Choroid plexus epithelial cell (primary cell): ENCODE measurements around the gene IGFALS.

ENCODE experiments used
- DNase-seq: peaks from one replicate; pipeline ENCODE4 v3.0.0-alpha.2; 2010; ENCODE audit warnings: low read depth
- H3K4me3 ChIP-seq: 2 replicates; pipeline ENCODE4 v1.5.1; 2011; ENCODE audit warnings: low read depth, mild to moderate bottlenecking, control low read depth, low read length, moderate library complexity
- TF ChIP-seq, protein P1 (sequence below): conservative IDR thresholded peaks from 2 replicates; pipeline ENCODE4 v1.5.1; 2011; ENCODE audit warnings: low read depth, mild to moderate bottlenecking, control low read depth, inconsistent platforms, low read length, moderate library complexity

IGFALS gene

GRCh38 chr16:1762879-1763520, 30.5 kb downstream of the IGFALS start:
- TF ChIP-seq, protein P1, sequence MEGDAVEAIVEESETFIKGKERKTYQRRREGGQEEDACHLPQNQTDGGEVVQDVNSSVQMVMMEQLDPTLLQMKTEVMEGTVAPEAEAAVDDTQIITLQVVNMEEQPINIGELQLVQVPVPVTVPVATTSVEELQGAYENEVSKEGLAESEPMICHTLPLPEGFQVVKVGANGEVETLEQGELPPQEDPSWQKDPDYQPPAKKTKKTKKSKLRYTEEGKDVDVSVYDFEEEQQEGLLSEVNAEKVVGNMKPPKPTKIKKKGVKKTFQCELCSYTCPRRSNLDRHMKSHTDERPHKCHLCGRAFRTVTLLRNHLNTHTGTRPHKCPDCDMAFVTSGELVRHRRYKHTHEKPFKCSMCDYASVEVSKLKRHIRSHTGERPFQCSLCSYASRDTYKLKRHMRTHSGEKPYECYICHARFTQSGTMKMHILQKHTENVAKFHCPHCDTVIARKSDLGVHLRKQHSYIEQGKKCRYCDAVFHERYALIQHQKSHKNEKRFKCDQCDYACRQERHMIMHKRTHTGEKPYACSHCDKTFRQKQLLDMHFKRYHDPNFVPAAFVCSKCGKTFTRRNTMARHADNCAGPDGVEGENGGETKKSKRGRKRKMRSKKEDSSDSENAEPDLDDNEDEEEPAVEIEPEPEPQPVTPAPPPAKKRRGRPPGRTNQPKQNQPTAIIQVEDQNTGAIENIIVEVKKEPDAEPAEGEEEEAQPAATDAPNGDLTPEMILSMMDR, result no peak
- DNase-seq, result no peak
- H3K4me3 ChIP-seq, result no peak overlapping the region

DNA sequence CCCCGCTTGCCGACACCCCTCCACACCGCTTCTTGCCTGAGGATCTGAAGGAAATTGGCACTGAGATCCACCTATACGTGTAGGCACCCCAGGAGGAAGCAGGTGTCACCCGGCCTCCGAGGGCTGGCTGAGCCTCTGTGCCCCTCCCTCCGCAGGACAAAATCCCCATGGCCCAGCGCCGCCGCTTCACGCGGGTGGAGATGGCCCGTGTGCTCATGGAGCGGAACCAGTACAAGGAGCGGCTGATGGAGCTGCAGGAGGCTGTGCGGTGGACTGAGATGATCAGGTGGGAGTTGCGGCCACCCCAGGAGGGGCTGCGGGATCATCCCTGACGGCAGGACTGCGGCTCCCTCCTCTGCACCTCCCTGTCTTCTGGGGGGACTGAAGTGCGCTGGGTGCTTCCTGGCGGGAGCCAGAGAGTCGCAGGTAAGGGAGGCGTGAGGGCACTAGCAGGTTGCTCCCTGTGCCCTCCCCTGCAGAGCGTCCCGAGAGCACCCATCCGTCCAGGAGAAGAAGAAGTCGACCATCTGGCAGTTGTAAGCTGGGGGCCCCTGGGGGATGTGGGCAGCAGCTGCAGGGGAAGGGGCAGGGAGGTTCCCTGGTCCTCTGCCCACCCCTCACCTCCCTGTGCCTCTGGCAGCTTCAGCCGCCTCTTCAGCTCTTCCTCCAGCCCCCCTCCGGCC, 31.2 kb downstream of the IGFALS start:
- no peak overlapping the region for H3K4me3 ChIP-seq
- TF ChIP-seq, protein P1, result no peak

DNA sequence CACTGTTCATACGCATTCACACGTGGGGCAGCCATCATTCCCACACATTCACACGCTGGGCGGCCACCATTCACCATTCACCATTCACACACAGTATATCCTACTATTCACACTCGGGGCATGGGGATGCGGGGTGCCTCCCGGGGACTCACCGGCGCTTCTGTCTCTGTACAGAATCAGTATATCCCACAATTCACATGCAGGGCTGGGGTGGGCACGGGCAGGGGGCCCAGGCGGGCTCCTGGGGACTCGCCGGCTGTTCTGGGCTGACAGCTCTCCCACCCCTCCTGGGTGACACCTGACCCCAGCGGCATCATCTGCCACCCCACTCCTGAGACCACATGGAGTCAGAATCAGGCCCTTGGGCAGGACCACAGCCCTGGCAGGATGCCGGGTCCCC, 31.8 kb downstream of the IGFALS start:
- H3K4me3 ChIP-seq, result no peak overlapping the region
- no peak for DNase-seq
- TF ChIP-seq, protein P1, result no peak

More for the DNA sequence above, 31.2 kb downstream of the IGFALS start:
- DNase-seq, result no peak

GRCh38 chr16:1760911-1761310, 32.6 kb downstream of the IGFALS start:
- DNase-seq, result no peak
- no peak overlapping the region for H3K4me3 ChIP-seq
- TF ChIP-seq, protein P1, result no peak

- H3K4me3 ChIP-seq, result no peak overlapping the region
- TF ChIP-seq, protein P1, result no peak
- no peak for DNase-seq
These were observed 34.0 kb downstream of the IGFALS start for GRCh38 chr16:1759511-1759910.

DNA sequence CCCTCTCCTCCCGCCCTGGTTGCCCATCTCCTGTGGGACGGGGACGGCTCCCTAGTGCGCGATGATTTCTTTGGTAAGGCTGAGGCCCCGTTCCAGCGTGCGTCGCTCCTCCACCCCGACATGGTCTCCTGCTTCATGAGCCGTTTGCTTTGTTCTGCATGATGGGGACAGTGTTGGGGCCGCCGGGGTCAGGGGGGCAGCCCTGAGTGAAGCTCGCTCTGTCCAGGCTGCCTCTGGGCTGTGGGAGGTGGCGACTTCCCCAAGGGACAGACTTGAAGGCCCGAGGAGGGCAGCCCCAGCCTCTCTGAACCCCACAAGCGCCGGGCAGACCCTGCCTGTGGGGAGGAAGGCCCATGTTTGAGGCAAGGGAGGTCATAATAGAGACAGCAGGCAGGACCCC, 34.6 kb downstream of the IGFALS start:
- no peak overlapping the region for H3K4me3 ChIP-seq
- DNase-seq, result no peak
- TF ChIP-seq, protein P1, result no peak
